ENCODE results near the gene MEI1.

GRCh38 chr22:41799486-41800347 is 100.4 kb downstream of the MEI1 start:
- TF ChIP-seq CTCF (IDR thresholded peaks at IDR 0.05) (no peak), POLR2AphosphoS5 (IDR thresholded peaks at IDR 0.05) (no peak)

Data from stomach (tissue), 4 donors.